ENCODE data around the gene LAMTOR5. TPM values are rescaled to one million over a fixed set of nuclear protein-coding genes. Genes with fewer than 3 reads are reported as not detected.
A peak's percentile ranks its signal among the peaks of the same experiment; 100 is the strongest.

LAMTOR5 gene
- polyA plus RNA-seq, 3 donors: 304 to 420 (median 368) TPM

GRCh38 chr1:110455151-110455550 lies 47.7 kb upstream of the LAMTOR5 start:
- no peak for DNase-seq
- H3K9me3 Mint-ChIP-seq: no peaks in the 10 kb centered on the region
- H3K27ac ChIP-seq (ENCODE audit: low read depth in 1 of 2, low read length in 2 of 2): no peak overlapping the region
- intact Hi-C loops (cut with micrococcal nuclease): no loop called here
- no peak overlapping the region for H3K4me3 Mint-ChIP-seq
- no peak for TF ChIP-seq CTCF (IDR thresholded peaks at IDR 0.05)
- H3K4me2 ChIP-seq (replicated peaks; ENCODE audit: extremely low read depth, low read length, poor library complexity, severe bottlenecking): no peak overlapping the region
- no CpG with 5 or more reads among the region's 8 CpGs for WGBS (ENCODE audit: insufficient coverage)
- H3K4me1 ChIP-seq (ENCODE audit: control insufficient read depth in 1 of 2, insufficient read depth in 2 of 2, low read length in 2 of 2): no peaks in the 10 kb centered on the region
- peak overlapping the region in 1 of 7 donors; percentile 40 for H3K27ac Mint-ChIP-seq
- H3K4me1 Mint-ChIP-seq: no peaks in the 10 kb centered on the region
- H3K79me2 ChIP-seq (ENCODE audit: insufficient read depth, low read length): no peaks in the 10 kb centered on the region
- H3K9ac ChIP-seq (ENCODE audit: insufficient read depth, low read length, poor library complexity, severe bottlenecking): no peak overlapping the region
- H3K36me3 ChIP-seq (replicated peaks in 1 of 2; ENCODE audit: control insufficient read depth in 1 of 2, insufficient read depth in 2 of 2, low read length in 2 of 2): no peaks in the 10 kb centered on the region
- H3K4me3 ChIP-seq (replicated peaks in 1 of 3; ENCODE audit: low read depth in 2 of 3, low read length in 3 of 3): no peak overlapping the region
- H3K27me3 ChIP-seq (ENCODE audit: control insufficient read depth in 2 of 2, insufficient read depth in 2 of 2, low read length in 2 of 2): no peaks in the 10 kb centered on the region
- H3K9me3 ChIP-seq (replicated peaks in 1 of 2; ENCODE audit: control insufficient read depth in 1 of 2, insufficient read depth in 1 of 2, low read length in 2 of 2): no peaks in the 10 kb centered on the region
- H4K20me1 ChIP-seq (ENCODE audit: insufficient read depth, low read length): no peaks in the 10 kb centered on the region
- H2AFZ ChIP-seq (ENCODE audit: insufficient read depth, low read depth, low read length, poor library complexity, severe bottlenecking): no peak overlapping the region
- H3K36me3 Mint-ChIP-seq: no peaks in the 10 kb centered on the region
- peaks cover 4 to 9% (median 8%) of the 10 kb centered on the region in 3 donors for H3K27me3 Mint-ChIP-seq (ENCODE audit: low read depth in 3 of 3)

DNA sequence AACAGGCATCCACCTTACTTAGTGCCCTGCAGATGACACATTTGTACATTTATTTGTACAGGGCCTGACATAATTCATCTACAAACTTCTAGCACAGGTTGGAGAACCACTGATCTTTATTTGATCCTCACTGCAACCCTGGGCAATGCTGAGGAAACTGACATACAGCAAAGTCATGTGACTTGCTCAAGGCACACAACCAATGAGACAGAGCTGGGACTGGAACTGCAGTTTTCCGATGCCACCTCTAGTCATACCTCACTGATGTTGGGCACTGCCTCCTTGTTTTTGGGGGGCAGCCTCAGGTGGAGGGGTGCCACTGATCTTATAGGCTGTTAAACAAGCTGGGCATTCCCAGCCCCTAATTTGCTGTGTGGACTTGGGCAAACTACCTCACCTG lies 46.8 kb upstream of the LAMTOR5 start:
- no peaks in the 10 kb centered on the region for H3K4me1 Mint-ChIP-seq
- Histone ChIP-seq H3K9ac (ENCODE audit: insufficient read depth, low read length, poor library complexity, severe bottlenecking) (no peak overlapping the region), H3K27ac (ENCODE audit: low read depth in 1 of 2, low read length in 2 of 2) (no peak overlapping the region), H3K36me3 (replicated peaks in 1 of 2; ENCODE audit: control insufficient read depth in 1 of 2, insufficient read depth in 2 of 2, low read length in 2 of 2) (no peaks in the 10 kb centered on the region), H3K27me3 (ENCODE audit: control insufficient read depth in 2 of 2, insufficient read depth in 2 of 2, low read length in 2 of 2) (no peaks in the 10 kb centered on the region), H3K79me2 (ENCODE audit: insufficient read depth, low read length) (no peaks in the 10 kb centered on the region), H4K20me1 (ENCODE audit: insufficient read depth, low read length) (no peaks in the 10 kb centered on the region), H3K4me3 (replicated peaks in 1 of 3; ENCODE audit: low read depth in 2 of 3, low read length in 3 of 3) (no peak overlapping the region), H3K9me3 (replicated peaks in 1 of 2; ENCODE audit: control insufficient read depth in 1 of 2, insufficient read depth in 1 of 2, low read length in 2 of 2) (no peaks in the 10 kb centered on the region), H3K4me2 (replicated peaks; ENCODE audit: extremely low read depth, low read length, poor library complexity, severe bottlenecking) (no peak overlapping the region), H2AFZ (ENCODE audit: insufficient read depth, low read depth, low read length, poor library complexity, severe bottlenecking) (no peak overlapping the region), H3K4me1 (ENCODE audit: control insufficient read depth in 1 of 2, insufficient read depth in 2 of 2, low read length in 2 of 2) (no peaks in the 10 kb centered on the region)
- H3K27me3 Mint-ChIP-seq (ENCODE audit: low read depth in 3 of 3): peaks cover 5 to 9% (median 8%) of the 10 kb centered on the region in 3 donors
- intact Hi-C loops (cut with micrococcal nuclease): no loop called here
- no peaks in the 10 kb centered on the region for H3K9me3 Mint-ChIP-seq
- TF ChIP-seq CTCF (IDR thresholded peaks at IDR 0.05): no peak
- H3K36me3 Mint-ChIP-seq: no peaks in the 10 kb centered on the region
- no peak for DNase-seq
- H3K4me3 Mint-ChIP-seq: no peak overlapping the region
- H3K27ac Mint-ChIP-seq: no peak overlapping the region
- no CpG with 5 or more reads among the region's 1 CpG for WGBS (ENCODE audit: insufficient coverage)
